GM19455 (cell line): ENCODE data around the gene CDK14.
A peak's percentile ranks its signal among the peaks of the same experiment; 100 is the strongest.

ENCODE experiments used
- ATAC-seq: cut with Tn5 transposase; IDR thresholded peaks from one replicate; pipeline ENCODE4 v1.9.1; 2021; ENCODE audit not compliant: unreplicated experiment

The CDK14 gene

DNA sequence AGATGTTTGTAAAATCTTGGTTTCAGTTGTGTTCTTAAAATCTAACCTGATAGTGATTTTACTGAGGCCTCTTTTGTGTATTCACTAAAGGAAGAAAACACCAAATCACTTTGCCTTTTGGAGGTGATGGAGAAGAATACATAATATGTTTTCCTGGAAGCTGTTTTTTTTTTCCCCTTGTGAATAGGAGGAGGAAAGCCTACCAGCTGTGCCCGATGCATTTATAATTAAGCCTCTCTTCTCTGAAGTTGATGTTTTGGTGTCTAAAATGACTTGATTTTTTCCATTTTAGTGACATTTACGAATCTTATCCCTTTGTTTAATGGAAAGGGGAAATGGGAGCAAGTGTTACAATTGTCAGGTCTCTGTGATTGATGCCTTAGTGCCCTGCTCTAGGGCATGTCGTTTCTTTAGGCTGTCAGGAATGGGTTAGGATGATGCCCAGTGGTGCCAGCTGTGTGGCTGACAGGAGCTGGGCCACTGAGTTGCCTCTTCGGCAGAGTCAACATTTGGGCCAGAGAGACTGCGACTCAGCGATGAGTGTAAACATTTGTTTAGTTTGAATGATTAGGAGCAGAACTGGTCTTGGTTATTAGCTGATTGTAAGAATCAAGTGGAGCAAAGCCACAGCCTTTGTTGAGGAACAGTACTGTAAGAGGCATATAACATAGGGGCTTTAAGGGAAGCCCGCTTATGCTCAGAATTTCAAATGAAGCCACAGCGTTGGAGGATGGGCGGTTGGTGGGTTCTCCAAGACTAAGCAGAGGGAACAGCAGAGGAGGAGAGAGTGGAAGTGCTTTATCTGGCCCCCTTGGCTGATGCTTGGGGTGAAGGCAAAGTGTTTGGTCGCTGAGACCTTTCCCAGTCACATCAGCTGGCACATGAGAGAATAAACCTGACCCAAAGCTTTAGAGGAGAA is 81.6 kb downstream of the CDK14 start:
- ATAC-seq, result no peak

DNA sequence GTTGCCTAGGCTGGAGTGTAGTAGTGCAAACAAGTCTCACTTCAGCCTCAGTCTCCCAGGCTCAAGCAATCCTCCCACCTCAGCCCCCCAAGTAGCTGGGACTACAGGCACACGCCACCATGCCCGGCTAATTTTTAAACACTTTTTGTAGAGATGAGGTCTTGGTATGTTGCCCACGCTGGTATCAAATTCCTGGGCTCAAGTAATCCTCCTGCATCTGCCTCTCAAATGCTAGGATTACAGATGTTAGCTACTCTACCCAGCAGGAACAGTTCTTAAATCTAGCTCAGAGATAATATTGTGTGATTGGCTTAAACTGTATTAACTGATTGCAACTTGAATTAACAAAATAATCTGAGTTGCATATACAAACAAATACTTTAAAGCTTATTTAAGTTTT is 82.9 kb downstream of the CDK14 start:
- ATAC-seq, result no peak

DNA sequence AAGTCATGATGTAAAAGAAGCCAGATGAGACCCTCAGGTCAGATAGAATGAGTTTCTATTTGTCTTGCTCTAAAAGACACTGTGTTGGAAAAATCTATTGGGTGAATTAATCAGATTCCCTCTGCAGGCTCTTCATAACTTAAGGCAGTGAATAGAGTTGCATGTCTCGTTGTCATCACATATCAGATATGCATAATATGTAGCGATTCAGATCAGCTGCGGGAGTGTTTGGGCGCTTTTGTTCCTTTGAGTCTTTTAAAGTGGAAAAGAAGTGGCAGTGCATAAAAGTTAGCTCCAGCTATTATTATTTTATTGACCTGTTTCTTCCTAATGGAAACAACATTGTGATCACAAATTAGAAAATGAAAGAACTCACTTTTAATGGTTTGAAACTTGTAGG is 84.4 kb downstream of the CDK14 start:
- no peak for ATAC-seq

DNA sequence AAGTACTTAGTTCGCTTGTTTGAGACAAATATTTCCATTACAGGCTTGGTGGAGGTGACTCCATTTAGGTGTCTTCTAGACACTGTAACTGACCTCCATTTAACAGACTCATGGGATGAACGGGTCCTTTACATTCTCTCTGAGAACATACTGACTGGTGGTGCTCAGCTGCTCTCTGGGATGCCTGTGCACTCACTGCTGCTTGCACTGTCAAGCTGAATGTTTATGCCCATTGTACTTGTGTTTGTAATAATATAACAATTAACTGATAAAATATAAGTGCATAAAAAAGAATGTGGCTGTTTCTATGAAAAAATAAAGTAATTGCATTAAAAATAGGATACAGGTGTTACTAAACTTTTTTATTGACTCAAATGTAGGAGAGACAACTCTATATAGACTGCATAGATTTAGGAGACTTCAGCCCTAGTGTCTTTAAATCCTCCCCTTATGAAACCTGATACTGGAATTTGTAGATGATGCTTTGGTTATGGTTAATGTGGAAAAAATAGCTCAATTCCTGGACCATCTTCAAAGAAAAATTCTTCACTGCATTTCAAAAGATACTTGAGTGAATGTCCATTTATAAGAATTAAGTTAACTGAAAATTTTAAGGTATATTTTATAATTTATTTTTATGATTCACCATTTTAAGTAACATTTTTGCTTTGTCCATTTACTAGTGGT is 85.4 kb downstream of the CDK14 start:
- no peak for ATAC-seq

DNA sequence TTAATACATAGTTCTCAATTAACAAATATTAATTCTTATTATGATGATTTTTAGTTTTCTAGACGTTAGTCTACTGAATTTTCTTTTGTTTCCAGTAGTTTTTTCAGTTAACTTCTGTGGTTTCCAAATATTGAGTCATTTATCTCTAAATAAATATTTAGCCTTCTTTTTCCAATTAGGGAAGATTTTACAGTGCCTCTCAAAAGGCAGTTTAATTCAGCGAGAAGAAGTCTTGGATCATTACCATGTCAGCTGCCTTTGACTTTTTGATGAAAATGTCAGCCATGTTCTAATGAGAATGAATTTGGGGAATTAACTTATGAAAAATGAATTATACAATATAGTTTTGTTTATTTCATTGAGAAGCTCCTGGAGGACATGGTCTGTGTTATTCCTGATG is 90.0 kb downstream of the CDK14 start:
- ATAC-seq, result no peak

DNA sequence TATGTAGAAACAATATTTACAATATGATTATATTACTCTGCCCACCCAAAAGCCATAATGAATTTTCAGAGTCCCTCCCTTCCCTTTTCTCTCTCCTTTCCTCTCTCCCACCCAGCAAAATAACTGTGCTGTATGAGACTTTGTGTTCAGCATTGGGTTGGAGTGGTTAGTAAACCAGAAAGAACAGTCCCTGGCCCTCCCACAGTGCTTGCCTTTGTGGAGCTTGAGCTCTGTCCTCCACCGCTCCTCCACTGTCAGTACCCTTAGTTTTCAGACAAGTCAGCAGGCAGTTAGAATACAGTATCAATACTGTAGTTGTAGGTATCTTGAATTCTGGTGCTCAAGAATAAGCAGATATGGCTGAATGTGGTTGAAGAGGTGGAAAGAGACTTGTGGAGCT is 92.7 kb downstream of the CDK14 start:
- no peak for ATAC-seq

DNA sequence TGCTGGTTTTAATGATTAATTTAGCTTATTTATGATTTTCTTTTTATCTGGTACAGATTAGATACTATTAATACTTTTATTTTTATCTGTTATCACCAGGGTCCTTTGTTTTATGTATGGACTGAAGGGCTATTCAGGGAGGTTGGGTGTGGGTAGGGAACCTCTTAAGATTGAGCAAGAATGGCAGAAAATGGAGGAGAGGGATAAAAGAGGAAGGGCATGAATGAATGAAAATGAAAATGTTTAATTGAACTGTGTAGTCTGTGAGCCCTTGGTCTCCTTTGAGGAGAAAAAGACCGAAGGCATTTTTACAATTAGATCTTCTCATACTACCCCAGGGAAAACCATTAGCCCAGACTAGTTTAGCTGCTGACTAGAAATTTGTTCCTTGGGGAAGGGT is 93.1 kb downstream of the CDK14 start:
- no peak for ATAC-seq

DNA sequence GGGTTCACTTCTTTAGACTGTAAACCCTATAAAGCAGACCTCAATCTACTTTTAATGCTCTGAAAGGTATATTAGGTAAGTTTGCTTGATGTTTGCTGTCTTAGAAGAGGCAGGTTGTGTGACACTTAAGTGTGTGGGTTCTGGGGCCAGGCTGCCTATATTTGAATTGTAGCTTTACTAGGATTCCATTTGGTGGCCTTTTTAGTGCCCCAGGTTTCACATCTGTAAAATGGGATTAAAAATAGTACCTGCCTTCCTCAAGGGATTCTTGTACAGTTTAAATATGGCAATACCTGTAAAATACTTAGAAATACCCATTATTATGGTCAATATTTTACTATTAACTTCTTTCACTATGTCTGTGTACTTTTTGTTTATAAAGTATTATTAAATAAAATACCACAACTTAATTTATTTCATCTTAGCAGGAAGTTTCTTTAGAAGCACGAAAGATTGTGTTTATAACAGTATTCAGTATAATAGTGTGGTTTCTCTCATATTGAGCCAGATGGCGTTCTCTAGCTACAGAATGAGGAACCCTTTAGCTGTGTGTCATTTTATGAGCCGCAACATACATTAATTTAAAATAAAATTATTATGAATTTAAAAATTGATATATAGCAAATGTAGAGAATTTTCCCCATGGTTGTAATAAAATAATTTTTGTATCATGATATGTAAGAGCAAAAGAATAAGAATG is 94.2 kb downstream of the CDK14 start:
- peak; percentile 70 for ATAC-seq

DNA sequence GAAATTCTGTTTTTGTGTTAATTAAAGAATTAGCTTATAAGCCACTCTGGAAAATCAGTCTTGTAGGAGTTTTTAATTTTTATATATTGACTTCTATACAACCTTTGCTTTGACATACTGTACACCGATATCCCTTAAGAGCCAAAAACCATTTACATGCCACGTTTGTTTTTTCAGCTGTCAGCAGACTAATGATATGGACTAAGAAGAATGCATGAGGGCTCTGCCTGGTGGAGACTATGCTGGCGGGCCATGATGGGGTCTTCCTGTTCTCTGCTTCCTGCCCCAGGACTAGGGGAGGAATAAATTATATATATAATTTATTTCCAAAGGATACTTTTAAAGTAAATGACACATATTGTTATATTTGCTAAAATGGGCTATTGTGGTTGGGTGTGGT is 96.3 kb downstream of the CDK14 start:
- ATAC-seq, result no peak

DNA sequence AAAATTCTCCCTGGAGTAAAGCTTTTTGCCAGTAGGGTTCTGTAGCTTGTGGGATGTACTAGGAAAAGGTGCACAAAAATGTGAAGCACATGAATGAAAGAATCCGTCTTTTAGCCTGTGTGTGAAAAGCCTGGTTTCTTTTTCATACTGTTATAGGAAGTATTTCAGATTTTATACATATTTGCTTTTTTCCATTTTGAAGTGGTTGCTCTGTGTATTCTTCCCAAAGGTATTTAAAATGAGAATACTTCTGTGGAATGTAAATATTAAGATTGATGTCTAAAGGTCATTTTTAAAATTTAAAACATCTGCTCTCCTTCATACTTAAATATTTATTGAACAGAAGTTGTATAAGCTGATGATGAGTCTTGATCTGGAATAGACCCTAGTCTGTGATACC is 96.8 kb downstream of the CDK14 start:
- no peak for ATAC-seq

DNA sequence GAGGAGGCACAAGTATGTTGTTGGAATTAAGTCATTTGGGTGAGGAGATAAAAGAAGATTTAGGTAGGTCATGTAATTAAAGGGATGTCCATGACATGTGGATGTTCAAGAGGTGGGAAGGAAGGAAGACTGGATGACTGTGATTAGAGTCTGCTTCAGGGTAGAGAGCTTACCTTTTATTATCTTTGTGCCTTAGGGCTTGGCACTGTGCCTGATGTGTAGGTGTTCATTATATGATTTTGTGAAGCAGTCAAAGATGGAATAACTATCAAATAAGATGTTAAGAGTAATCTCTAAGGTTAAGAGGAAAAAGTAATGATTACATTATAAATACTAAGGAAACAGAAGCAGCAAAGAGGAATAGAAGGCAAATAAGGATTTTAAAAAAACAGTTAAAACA is 97.8 kb downstream of the CDK14 start:
- no peak for ATAC-seq

DNA sequence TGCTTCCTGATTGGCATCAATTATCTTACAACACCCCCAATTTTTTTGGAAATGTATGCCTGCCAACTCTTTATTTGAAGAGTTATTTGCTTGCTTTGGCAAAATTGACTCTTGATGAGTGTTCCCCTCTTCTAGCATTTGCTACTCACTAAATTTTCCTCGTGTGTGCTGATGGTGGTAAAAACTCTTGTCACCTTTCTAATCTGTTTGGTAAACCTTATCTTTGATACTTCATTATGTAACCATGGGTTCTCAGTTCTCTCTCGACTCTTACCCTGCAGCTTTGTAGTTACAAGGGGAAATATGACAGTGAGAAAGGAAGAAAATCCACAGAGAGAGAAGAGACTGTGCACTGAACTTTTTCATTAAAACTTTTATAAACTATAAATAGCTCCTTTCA is 102.5 kb downstream of the CDK14 start:
- no peak for ATAC-seq

DNA sequence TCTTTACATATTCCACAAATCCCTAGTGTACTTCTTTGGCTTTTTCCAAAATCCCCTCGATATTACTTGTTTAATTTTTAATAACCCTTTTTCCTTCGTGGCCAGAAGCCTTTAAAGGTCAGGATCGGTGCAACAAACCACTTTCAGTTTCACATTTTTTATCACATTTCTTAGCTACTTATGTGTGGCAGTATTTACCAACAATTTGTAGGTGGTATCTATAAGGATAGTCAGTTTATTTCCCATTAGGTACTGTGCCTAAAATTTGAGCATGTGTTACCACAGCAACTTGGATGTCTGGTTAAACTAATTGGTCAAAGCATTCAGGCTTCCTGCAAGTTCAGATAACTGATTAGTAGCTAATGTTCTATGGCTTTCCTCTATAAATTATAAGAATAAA is 104.9 kb downstream of the CDK14 start:
- ATAC-seq, result peak; percentile 60

DNA sequence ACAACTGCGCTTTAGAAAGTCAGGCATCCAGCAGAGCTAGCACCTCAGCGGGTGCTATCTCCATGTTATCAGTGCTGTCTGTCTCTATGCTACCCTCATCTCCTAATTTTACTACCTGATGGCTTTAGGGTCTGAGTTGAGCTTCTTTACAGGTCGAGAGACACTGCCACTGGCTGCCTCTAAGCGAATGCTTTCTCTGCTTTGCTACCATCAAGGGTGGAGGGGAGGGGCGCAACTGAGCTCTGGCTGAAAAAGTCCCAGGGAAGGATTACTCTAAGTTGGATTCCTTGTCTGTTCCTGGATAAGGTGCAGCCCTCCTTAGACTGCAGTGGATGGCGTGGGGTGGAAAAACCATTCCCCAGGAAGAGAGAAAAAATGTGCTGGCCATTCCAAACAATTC is 105.7 kb downstream of the CDK14 start:
- no peak for ATAC-seq

DNA sequence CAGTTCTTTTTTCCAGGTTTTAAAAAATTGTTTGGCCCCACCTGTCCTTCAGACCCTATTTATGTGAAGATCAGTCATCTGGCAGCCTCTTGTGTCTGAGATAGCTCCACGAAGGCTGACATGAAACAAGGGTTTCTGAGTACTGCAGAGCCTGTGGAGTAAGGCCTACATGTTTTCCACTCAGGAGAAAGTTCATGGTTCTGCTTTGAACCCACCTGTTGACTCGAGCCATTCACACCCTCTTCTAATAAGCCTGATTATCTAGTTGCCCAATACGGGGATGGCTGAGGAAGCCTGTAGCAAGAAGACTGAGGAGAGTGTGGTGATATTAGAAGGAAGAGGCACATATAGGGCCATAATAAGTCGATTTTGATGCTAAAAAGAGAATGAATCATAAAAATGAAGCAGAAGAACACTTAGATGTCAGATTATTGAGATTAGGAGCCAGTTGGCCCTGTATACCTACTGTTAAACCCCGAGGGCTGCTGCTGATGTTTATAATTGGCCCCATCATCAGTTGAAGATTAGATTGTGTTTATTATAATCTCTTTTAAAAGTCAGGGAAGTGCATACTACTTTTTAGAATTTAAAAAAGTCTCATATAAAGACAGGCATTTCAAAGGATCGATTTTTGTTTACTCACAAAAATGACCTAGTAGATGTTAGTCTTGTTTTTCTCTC is 109.4 kb downstream of the CDK14 start:
- ATAC-seq, result no peak

DNA sequence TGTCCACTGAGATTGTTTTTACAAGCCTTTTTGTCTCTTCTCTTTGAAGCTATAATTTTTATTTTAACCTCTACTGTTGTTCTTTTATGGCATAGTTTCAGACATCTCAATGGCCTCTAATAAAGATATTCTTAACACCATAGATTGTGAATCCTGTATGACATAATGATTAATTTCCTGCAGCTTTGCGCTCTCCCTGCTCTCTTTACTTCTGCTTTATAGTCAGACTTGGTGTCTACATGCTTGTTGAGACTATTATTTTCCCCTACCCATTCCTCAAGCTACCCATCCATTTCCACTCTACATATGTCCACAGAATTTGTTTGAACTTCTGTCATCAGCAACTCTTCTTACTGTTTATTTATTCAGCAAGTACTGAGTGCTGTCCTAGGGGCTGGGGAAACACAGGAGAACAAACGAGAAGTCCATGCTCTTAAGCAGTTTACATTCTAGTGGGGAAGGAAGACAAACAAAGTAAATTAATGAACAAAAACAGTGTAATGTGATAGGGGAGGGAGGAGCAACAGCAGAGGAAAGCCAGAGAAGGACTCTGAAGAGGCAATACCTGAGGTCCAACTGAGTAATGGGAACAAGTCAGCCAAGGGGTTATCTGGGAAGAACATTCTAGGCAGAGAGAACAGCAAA is 110.1 kb downstream of the CDK14 start:
- no peak for ATAC-seq

DNA sequence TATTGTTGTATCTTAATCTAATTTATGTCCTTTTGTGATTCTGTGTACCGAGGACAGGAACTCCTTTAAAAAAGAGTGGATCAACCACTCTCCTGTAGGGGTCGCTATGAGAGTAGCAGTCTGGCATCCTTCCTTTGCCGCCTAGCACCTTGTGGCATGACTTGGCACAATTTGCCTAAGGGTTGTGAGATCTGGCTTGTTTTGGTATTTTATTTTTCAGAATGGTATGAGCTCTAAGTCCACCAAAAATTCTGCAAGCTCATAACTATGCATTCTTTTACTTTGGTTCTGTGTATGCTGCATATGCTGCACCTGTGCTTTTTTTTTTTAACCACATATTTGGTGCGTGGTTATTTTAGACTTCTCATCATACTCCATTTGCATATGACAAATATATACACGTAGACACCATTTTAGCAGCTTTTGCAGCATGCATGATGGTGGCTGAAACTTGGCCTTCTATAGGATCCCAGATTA is 112.8 kb downstream of the CDK14 start:
- peak; percentile 73 for ATAC-seq

DNA sequence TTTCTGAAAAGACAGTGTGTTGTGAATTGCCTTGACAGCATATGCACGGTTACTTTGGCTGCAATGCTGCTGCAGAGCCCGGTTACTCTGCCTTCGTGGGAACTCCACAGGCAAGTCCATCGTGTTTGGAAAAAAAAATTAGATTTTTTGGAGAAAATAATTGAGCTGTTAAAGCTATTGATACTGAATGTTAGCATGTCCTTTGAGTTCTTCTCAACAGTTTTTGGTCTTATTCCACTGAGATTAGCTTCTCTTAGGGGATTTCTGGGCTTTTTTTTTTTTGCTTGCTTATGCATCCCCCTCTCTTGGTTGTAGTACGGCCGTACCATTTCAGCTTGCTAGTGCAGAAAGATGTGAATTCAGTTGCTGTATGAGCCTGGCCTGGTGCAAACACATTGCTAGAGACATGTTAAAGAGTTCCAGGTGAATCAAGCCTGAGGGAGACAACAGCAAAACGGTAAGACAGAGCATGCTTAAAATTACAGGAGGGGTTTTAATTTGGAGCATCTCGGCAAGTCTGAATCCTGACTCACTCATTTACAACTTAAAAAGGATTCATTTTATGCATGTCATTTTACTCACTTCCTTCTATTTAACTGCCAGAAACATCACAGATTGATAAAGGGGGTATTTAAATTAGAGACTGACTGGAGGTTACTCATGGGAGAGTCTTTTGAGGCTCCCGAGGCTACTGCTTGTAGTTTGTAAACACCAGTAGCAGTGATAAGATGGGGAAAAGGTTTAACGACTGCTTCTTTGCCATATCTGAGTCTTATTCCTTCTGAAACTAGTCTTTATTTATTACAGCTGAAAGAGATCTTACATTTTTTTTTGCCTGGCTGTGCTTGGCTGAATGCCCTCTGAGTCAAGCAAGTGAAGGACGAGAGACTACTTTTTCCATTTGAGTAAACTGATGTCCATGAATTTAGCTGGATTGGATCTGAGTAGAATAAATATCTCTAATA is 113.7 kb downstream of the CDK14 start:
- peak; percentile 45 for ATAC-seq

DNA sequence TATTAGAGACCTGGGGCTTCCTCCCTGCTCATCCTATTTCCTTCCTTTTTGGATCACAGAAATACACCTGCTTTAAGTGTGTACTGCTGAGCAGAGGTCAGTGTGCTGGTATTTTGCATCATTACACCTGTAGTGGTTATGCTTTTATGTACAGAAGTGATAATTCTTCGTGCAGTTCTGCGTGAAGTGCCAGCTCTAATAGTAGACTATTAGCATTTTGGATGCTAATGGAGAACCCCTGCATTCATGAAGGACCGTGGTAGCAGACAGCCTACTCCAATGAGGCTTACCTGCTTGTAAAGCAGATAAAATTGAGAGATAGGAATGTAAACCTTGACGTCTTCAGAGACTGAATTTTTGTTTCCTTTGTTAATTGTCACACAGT is 114.3 kb downstream of the CDK14 start:
- ATAC-seq, result peak; percentile 2

DNA sequence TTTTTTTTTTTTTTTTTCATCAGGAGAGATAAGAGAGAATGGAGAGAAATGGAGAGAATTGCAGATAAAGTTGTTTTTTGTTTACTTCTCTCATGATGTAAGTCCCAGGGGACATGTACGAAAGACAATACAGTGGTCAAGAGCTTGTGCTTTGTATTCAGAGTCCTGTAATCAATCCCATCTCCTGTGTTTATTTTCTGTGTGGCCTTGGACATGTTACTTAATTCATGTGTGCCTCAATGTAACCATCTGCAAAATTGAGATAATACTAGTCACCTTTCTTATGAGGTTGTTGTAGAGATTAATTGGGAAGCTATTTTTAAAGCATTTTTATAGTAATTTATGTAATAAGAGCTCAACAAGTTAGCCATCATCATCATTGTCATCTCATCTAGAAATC is 117.5 kb downstream of the CDK14 start:
- ATAC-seq, result no peak
